Heart left ventricle (tissue), 16 donors: ENCODE measurements around the gene COL15A1. TPM values are rescaled to one million over a fixed set of nuclear protein-coding genes. Genes with fewer than 3 reads are reported as not detected.

ENCODE experiments used
- ATAC-seq, 4 donors: fragments of 200-7000 bp; cut with Tn5 transposase; one replicate each; pipeline ENCODE4 v1.9.1; 2020 to 2022; ENCODE audit warnings: moderate library complexity in 4 of 4, mild to moderate bottlenecking in 3 of 4, moderate number of reproducible peaks in 1 of 4
- DNase-seq, 5 donors: peaks; one replicate each; pipeline ENCODE4 v3.0.0-alpha.2; 2020
- H3K27ac ChIP-seq, 12 donors: fragments of 200-600 bp; sonication (generic) in 4 of 12; one replicate each; pipeline versions ENCODE4 v1.5.0 to v1.8.0; 2016 to 2022; ENCODE audit warnings: mild to moderate bottlenecking in 2 of 12
- H3K27me3 ChIP-seq, 9 donors: fragments of 200-600 bp; sonication (generic) in 2 of 9; one replicate each; pipeline versions ENCODE4 v1.5.1 to v1.8.0; 2016 to 2022; ENCODE audit warnings: mild to moderate bottlenecking in 3 of 9
- H3K36me3 ChIP-seq, 9 donors: fragments of 200-600 bp; sonication (generic) in 2 of 9; one replicate each; pipeline versions ENCODE4 v1.5.0 to v1.8.0; 2018 to 2022; ENCODE audit warnings: mild to moderate bottlenecking in 2 of 9
- H3K4me1 ChIP-seq, 12 donors: fragments of 200-600 bp; sonication (generic) in 4 of 12; one replicate each; pipeline versions ENCODE4 v1.5.0 to v1.8.0; 2016 to 2022; ENCODE audit warnings: mild to moderate bottlenecking in 3 of 12
- H3K4me3 ChIP-seq, 12 donors: fragments of 200-600 bp; sonication (generic) in 4 of 12; one replicate each; pipeline versions ENCODE4 v1.5.0 to v1.8.0; 2017 to 2022; ENCODE audit warnings: mild to moderate bottlenecking in 9 of 12, moderate library complexity in 4 of 12
- H3K9me3 ChIP-seq, 12 donors: fragments of 200-600 bp; sonication (generic) in 4 of 12; one replicate each; pipeline versions ENCODE4 v1.5.0 to v1.8.0; 2016 to 2022; ENCODE audit warnings: mild to moderate bottlenecking in 1 of 12
- CTCF ChIP-seq, 12 donors: fragments of 200-600 bp; sonication (generic) in 4 of 12; IDR thresholded peaks; one replicate each; pipeline versions ENCODE4 v1.5.0 to v1.8.0; 2018 to 2022; ENCODE audit warnings: antibody characterized with exemption in 12 of 12, mild to moderate bottlenecking in 5 of 12
- POLR2A ChIP-seq, 2 donors: fragments of 450-650 bp; IDR thresholded peaks; one replicate each; pipeline ENCODE4 v1.6.1; 2017; ENCODE audit warnings: antibody characterized with exemption in 2 of 2, mild to moderate bottlenecking in 2 of 2, moderate library complexity in 2 of 2
- WGBS, 4 donors: extraction: QIAGEN DNeasy Blood & Tissue Kit in 2 of 4; methylation state at CpG; one replicate each; pipeline versions ENCODE4 v1.1.5 to v1.1.7; 2013 to 2018; 5-methylcytosine and 5-hydroxymethylcytosine counted together
- intact Hi-C, 10 donors: fragments of 100-400 bp; cut with DNase I; formaldehyde crosslinking; loops; one replicate each; pipeline versions ENCODE4 v1.11.1 to v1.14.2; 2022
- polyA plus RNA-seq, 2 donors: library from polyadenylated mRNA; stranded (reverse); fragments of 200-250 nt; gene quantifications; one replicate each; pipeline ENCODE4 v1.2.3, GENCODE V29; 2013
- total RNA-seq, 9 donors: library from RNA; depleted of rRNA in 2 of 9; stranded (reverse); fragments of >200 nt in 2 of 9; fragmentation: NEBNext Ultra II Directional in 3 of 9; extraction: Animal tissue kit (Norgen Biotek cat#: 25700) in 3 of 9; gene quantifications; one replicate each; pipeline versions ENCODE4 v1.1.0 to v1.2.4, GENCODE V29; 2016 to 2023
- donor health status: ischemic (EF 13 %, LVEDD 7.1; RV severe dilation, severe dysfunction).
- donor health status: healthy with polysubstance abuse.
- donor health status: DM: no; HTN: yes; CAD: no.
- donor health status: DM: no; HTN: no; CAD: no.
- donor health status: ischemic (EF 25% LVEDD 6.9; RV normal size, moderate dysfunction).
- donor health status: ischemic (EF 25% LVEDD 5.7; RV mildly dilated, moderate dysfunction).
- donor health status: healthy.
- donor health status: DM: yes; HTN: yes; CAD: no.
- donor health status: ischemic (EF 35%, LVEDD 5.7; RV mildly dilated, moderate dysfunction).
- donor health status: nonischemic (EF 11% LVEDD 7.7; RV severe dilation, severe dysfunction).
- donor health status: DM: yes; HTN: yes; CAD: no.
- donor health status: PGD.
- donor health status: ischemic (EF 29% LVEDD 5.4; RV normal size, mild dysfunction).
- donor health status: nonischemic (EF 23%, LVEDD 6.1; RV moderate dilation, normal function).

Gene COL15A1
- total and polyA plus RNA-seq, 11 donors, result 12.4 to 81.0 (median 38.8) TPM

- peak overlapping the region in 1 of 12 donors; percentile 32 for H3K4me3 ChIP-seq
- H3K9me3 ChIP-seq, result no peaks in the 10 kb centered on the region
- TF ChIP-seq CTCF (IDR thresholded peaks at IDR 0.05), result no peak
- no peak for TF ChIP-seq POLR2A (IDR thresholded peaks at IDR 0.05)
- WGBS, 4 donors, result 29 to 51% (median 45%) methylated on average over 6 of the region's 6 CpGs
- DNase-seq (peak; percentile 79 to 86 (median 80)), ATAC-seq (peak; percentile 53 to 77 (median 68))
- H3K36me3 ChIP-seq, result peaks cover 0 to 5% (median 0%) of the 10 kb centered on the region in 9 donors
- peak overlapping the region; percentile 53 to 91 (median 78) for H3K27ac ChIP-seq
- intact Hi-C loops, result loop anchor here in 7 of 10 donors (5.0 to 10.0 kb wide), 5 partner anchors 66 to 111 kb away; no protein-coding TSS in a partner anchor
- peaks cover 6 to 98% (median 71%) of the 10 kb centered on the region in 12 donors for H3K4me1 ChIP-seq
- H3K27me3 ChIP-seq, result peaks cover 0 to 9% (median 0%) of the 10 kb centered on the region in 9 donors
Observed at GRCh38 chr9:98973576-98973975, 29.9 kb downstream of the COL15A1 start.

- H3K27me3 ChIP-seq, result peaks cover 0 to 9% (median 0%) of the 10 kb centered on the region in 9 donors
- peaks cover 6 to 98% (median 76%) of the 10 kb centered on the region in 12 donors for H3K4me1 ChIP-seq
- no peaks in the 10 kb centered on the region for H3K9me3 ChIP-seq
- intact Hi-C loops, result loop anchor here in 9 of 10 donors (1.0 to 10.0 kb wide), 10 partner anchors 21 to 112 kb away; no protein-coding TSS in a partner anchor
- no peaks in the 10 kb centered on the region for H3K36me3 ChIP-seq
- H3K4me3 ChIP-seq, result peak overlapping the region in 3 of 12 donors; percentile 24 to 41 (median 32)
- TF ChIP-seq CTCF (IDR thresholded peaks at IDR 0.05) (no peak), POLR2A (IDR thresholded peaks at IDR 0.05) (no peak)
- H3K27ac ChIP-seq, result peak overlapping the region; percentile 53 to 91 (median 78)
- ATAC-seq, result no peak
- WGBS, 4 donors, result 54 to 88% (median 69%) methylated on average over 6 of the region's 6 CpGs
- DNase-seq, result no peak
Observed at GRCh38 chr9:98974106-98974505, 30.4 kb downstream of the COL15A1 start.

GRCh38 chr9:98974554-98974953, 30.8 kb downstream of the COL15A1 start:
- Histone ChIP-seq H3K4me1 (peaks cover 6 to 97% (median 78%) of the 10 kb centered on the region in 12 donors), H3K27me3 (peaks cover 0 to 9% (median 0%) of the 10 kb centered on the region in 9 donors), H3K36me3 (no peaks in the 10 kb centered on the region), H3K27ac (peak overlapping the region; percentile 53 to 91 (median 78)), H3K4me3 (peak overlapping the region in 8 of 12 donors; percentile 24 to 46 (median 38)), H3K9me3 (no peaks in the 10 kb centered on the region)
- 45 to 51% (median 48%) methylated on average over 8 to 10 of the region's 10 CpGs for WGBS, 4 donors
- intact Hi-C loops, result loop anchor here in 9 of 10 donors (1.0 to 10.0 kb wide), 10 partner anchors 20 to 112 kb away; no protein-coding TSS in a partner anchor
- DNase-seq (no peak), ATAC-seq (no peak)
- TF ChIP-seq CTCF (IDR thresholded peaks at IDR 0.05) (no peak), POLR2A (IDR thresholded peaks at IDR 0.05) (no peak)

GRCh38 chr9:98974994-98975712, 31.4 kb downstream of the COL15A1 start:
- Histone ChIP-seq H3K4me3 (peak overlapping the region in 10 of 12 donors; percentile 14 to 46 (median 38)), H3K27ac (peak overlapping the region; percentile 53 to 91 (median 78)), H3K36me3 (no peaks in the 10 kb centered on the region), H3K9me3 (no peaks in the 10 kb centered on the region), H3K27me3 (peaks cover 0 to 9% (median 0%) of the 10 kb centered on the region in 9 donors), H3K4me1 (peaks cover 6 to 97% (median 76%) of the 10 kb centered on the region in 12 donors)
- intact Hi-C loops, result loop anchor here (1.0 to 10.0 kb wide), 12 partner anchors 20 to 165 kb away; no protein-coding TSS in a partner anchor
- peak; percentile 30 to 73 (median 71) for ATAC-seq
- DNase-seq, result peak; percentile 85 to 92 (median 86)
- 12 to 17% (median 13%) methylated on average over 29 to 33 of the region's 33 CpGs for WGBS, 4 donors
- TF ChIP-seq POLR2A (IDR thresholded peaks at IDR 0.05), result peak in 1 of 2 donors; percentile 7
- peak; percentile 94 to 100 (median 99) for TF ChIP-seq CTCF (IDR thresholded peaks at IDR 0.05)
